ENCODE measurements around the gene CDKN2AIP. TPM values are rescaled to one million over a fixed set of nuclear protein-coding genes. Genes with fewer than 3 reads are reported as not detected.
"Not testable (repeated sequence)": the region's sequence is repeated elsewhere in the genome, so short reads cannot be mapped to it uniquely, and the experiment has no call there.

Gene CDKN2AIP
- total RNA-seq, 1 donor from 2014 or later: 15.9 TPM

DNA sequence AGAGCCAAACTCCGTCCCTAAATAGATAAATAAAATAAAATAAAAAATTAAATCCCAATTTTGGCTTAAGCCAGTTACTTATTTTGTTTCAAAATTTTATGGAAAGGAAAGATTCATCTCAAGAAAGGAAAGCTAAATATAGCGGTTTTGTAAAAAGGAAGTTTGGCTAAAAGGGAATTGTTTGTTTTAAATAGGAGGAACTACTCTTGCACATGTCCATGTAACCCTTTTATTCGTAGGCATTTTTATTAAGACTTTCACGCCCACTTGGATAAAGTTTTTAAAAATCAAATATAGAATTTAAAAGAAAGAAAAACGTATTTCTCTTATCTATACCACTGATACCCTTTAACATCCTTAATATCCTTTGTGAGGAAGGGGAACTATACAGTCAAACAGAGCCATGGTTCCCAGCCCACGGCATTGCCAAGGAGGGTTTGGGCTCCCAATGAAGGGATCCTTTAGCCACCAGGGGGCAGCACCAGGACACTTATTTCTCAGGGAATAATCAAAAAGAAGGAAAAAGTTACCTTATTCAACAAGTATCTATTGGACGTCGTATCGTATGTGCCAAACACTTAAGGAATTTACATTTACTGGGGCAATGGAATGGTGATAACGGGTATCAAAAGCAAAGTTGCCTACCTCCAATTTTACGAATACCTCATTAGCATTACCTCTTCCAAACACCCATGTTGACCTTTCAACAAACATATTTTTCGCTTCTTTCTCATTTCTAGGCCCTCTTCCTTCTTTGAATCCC lies 27.7 kb downstream of the CDKN2AIP start:
- no peak overlapping the region for H3K27ac Mint-ChIP-seq (ENCODE audit: unreplicated experiment)
- no peaks in the 10 kb centered on the region for H3K4me1 Mint-ChIP-seq (ENCODE audit: low read depth, unreplicated experiment)
- peak; percentile 96 for TF ChIP-seq CTCF (IDR thresholded peaks at IDR 0.05; ENCODE audit: partially characterized antibody, unreplicated experiment)
- H3K36me3 Mint-ChIP-seq (ENCODE audit: unreplicated experiment): no peaks in the 10 kb centered on the region
- DNase-seq: peak; percentile 90
- H3K4me3 Mint-ChIP-seq (ENCODE audit: unreplicated experiment): no peak overlapping the region
- no peaks in the 10 kb centered on the region for H3K27me3 Mint-ChIP-seq (ENCODE audit: unreplicated experiment)
- peaks cover 3% of the 10 kb centered on the region for H3K9me3 Mint-ChIP-seq (ENCODE audit: unreplicated experiment)

- H3K36me3 Mint-ChIP-seq (ENCODE audit: unreplicated experiment): peaks cover 9% of the 10 kb centered on the region
- DNase-seq: no peak
- no peak overlapping the region for H3K27ac Mint-ChIP-seq (ENCODE audit: unreplicated experiment)
- no peaks in the 10 kb centered on the region for H3K4me1 Mint-ChIP-seq (ENCODE audit: low read depth, unreplicated experiment)
- H3K4me3 Mint-ChIP-seq (ENCODE audit: unreplicated experiment): no peak overlapping the region
- no peaks in the 10 kb centered on the region for H3K27me3 Mint-ChIP-seq (ENCODE audit: unreplicated experiment)
- no peak for TF ChIP-seq CTCF (IDR thresholded peaks at IDR 0.05; ENCODE audit: partially characterized antibody, unreplicated experiment)
- no peaks in the 10 kb centered on the region for H3K9me3 Mint-ChIP-seq (ENCODE audit: unreplicated experiment)
Measured at GRCh38 chr4:183478123-183478522, 33.7 kb downstream of the CDKN2AIP start.

DNA sequence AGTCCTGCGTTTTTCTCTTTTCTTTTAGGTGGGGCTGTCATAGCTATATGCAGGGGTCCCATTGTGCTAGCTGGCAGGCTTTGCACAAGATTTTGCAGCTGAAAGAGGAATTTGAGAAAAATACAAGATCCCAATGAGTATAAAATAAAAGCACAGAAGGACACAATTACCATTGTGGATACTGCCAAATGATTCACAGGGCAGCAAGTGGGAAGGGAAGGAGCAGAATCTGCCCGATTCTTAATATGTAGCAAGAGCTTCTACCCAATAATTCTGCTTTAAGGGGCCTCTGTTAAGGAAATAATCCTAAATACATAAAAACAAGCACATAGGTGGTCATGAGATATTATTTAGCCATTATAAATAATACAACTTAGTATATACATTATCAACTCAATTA lies 34.5 kb downstream of the CDKN2AIP start:
- TF ChIP-seq CTCF (IDR thresholded peaks at IDR 0.05; ENCODE audit: partially characterized antibody, unreplicated experiment): no peak
- no peaks in the 10 kb centered on the region for H3K9me3 Mint-ChIP-seq (ENCODE audit: unreplicated experiment)
- peaks cover 2% of the 10 kb centered on the region for H3K27me3 Mint-ChIP-seq (ENCODE audit: unreplicated experiment)
- no peak for DNase-seq
- H3K27ac Mint-ChIP-seq (ENCODE audit: unreplicated experiment): no peak overlapping the region
- no peaks in the 10 kb centered on the region for H3K4me1 Mint-ChIP-seq (ENCODE audit: low read depth, unreplicated experiment)
- peaks cover 9% of the 10 kb centered on the region for H3K36me3 Mint-ChIP-seq (ENCODE audit: unreplicated experiment)
- H3K4me3 Mint-ChIP-seq (ENCODE audit: unreplicated experiment): no peak overlapping the region

DNA sequence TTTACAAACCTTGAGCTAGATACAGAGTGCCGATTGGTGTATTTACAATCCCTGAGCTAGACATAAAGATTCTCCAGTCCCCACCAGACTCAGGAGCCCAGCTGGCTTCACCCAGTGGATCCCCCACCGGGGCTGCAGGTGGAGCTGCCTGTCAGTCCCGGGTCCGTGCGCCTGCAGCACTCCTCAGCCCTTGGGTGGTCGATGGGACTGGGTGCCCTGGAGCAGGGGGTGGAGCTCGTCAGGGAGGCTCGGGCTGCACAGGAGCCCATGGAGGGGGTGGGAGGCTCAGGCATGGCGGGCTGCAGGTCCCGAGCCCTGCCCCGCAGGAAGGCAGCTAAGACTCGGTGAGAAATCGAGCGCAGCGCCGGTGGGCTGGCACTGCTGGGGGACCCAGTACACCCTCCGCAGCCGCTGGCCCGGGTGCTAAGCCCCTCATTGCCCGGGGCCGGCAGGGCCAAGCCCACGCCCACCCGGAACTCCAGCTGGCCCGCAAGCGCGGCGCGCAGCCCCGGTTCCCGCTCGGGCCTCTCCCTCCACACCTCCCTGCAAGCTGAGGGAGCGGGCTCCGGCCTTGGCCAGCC lies 38.2 kb downstream of the CDKN2AIP start:
- not testable (repeated sequence) for H3K4me1 Mint-ChIP-seq (ENCODE audit: low read depth, unreplicated experiment); H3K27me3 Mint-ChIP-seq (ENCODE audit: unreplicated experiment); H3K9me3 Mint-ChIP-seq (ENCODE audit: unreplicated experiment); H3K4me3 Mint-ChIP-seq (ENCODE audit: unreplicated experiment); H3K27ac Mint-ChIP-seq (ENCODE audit: unreplicated experiment); DNase-seq; H3K36me3 Mint-ChIP-seq (ENCODE audit: unreplicated experiment)

- H3K9me3 Mint-ChIP-seq (ENCODE audit: unreplicated experiment): no peaks in the 10 kb centered on the region
- H3K4me3 Mint-ChIP-seq (ENCODE audit: unreplicated experiment): no peak overlapping the region
- H3K27ac Mint-ChIP-seq (ENCODE audit: unreplicated experiment): no peak overlapping the region
- peaks cover 2% of the 10 kb centered on the region for H3K27me3 Mint-ChIP-seq (ENCODE audit: unreplicated experiment)
- TF ChIP-seq CTCF (IDR thresholded peaks at IDR 0.05; ENCODE audit: partially characterized antibody, unreplicated experiment): no peak
- peaks cover 9% of the 10 kb centered on the region for H3K36me3 Mint-ChIP-seq (ENCODE audit: unreplicated experiment)
- H3K4me1 Mint-ChIP-seq (ENCODE audit: low read depth, unreplicated experiment): no peaks in the 10 kb centered on the region
- DNase-seq: no peak
Measured at GRCh38 chr4:183483997-183484396, 39.6 kb downstream of the CDKN2AIP start.
